Thyroid gland (tissue), 4 donors: ENCODE measurements around the gene SV2A. TPM values are rescaled to one million over a fixed set of nuclear protein-coding genes. Genes with fewer than 3 reads are reported as not detected.
"Not testable (repeated sequence)": the region's sequence is repeated elsewhere in the genome, so short reads cannot be mapped to it uniquely, and the experiment has no call there.

Source experiments
- DNase-seq, 2 donors: peaks; one replicate each; pipeline ENCODE4 v3.0.0-alpha.2; 2019
- H3K27ac ChIP-seq, 3 donors: fragments of 200-600 bp; sonication (generic); 1 replicate in 2 of 3; 2 replicates in 1 of 3; pipeline ENCODE4 v1.5.1; 2016 to 2019; ENCODE audit warnings: mild to moderate bottlenecking in 1 of 3, moderate library complexity in 1 of 3
- H3K27me3 ChIP-seq: fragments of 200-600 bp; sonication (generic); one replicate; pipeline ENCODE4 v1.5.1; 2019
- H3K36me3 ChIP-seq, 2 donors: fragments of 200-600 bp; sonication (generic); one replicate each; pipeline ENCODE4 v1.5.1; 2016 to 2019
- H3K4me1 ChIP-seq, 2 donors: fragments of 200-600 bp; sonication (generic); one replicate each; pipeline ENCODE4 v1.5.1; 2017 to 2019
- H3K4me3 ChIP-seq, 3 donors: fragments of 200-600 bp; sonication (generic); replicated peaks in 1 of 3; 1 replicate in 2 of 3; 2 replicates in 1 of 3; pipeline ENCODE4 v1.5.1; 2016; ENCODE audit warnings: mild to moderate bottlenecking in 1 of 3
- H3K9me3 ChIP-seq: fragments of 200-600 bp; sonication (generic); one replicate; pipeline ENCODE4 v1.5.1; 2017
- CTCF ChIP-seq, 6 experiments: fragments of 200-600 bp in 3 of 6; fragments of 450-650 bp in 3 of 6; sonication (generic) in 3 of 6; IDR thresholded peaks; one replicate each; pipeline ENCODE4 v1.5.1; 2016 to 2019; ENCODE audit warnings: antibody characterized with exemption in 6 of 6, mild to moderate bottlenecking in 2 of 6, inconsistent platforms in 1 of 6, moderate library complexity in 1 of 6
- POLR2A ChIP-seq, 2 donors: fragments of 450-650 bp; IDR thresholded peaks; one replicate each; pipeline ENCODE4 v1.6.1; 2017; ENCODE audit warnings: antibody characterized with exemption in 2 of 2, mild to moderate bottlenecking in 2 of 2, moderate library complexity in 1 of 2
- WGBS, 2 donors: methylation state at CpG; one replicate each; pipeline ENCODE4 v1.1.5; 2017; 5-methylcytosine and 5-hydroxymethylcytosine counted together
- intact Hi-C: fragments of 100-400 bp; cut with DNase I; formaldehyde crosslinking; loops from one replicate; pipeline ENCODE4 v1.15.1; 2023
- total RNA-seq, 4 donors: library from RNA; depleted of rRNA; stranded (reverse); fragments of >200 nt; gene quantifications; one replicate each; pipeline ENCODE4 v1.2.3, GENCODE V29; 2016

The SV2A gene
- total RNA-seq, 4 donors from 2014 or later, result 3.0 to 5.9 (median 4.0) TPM

DNA sequence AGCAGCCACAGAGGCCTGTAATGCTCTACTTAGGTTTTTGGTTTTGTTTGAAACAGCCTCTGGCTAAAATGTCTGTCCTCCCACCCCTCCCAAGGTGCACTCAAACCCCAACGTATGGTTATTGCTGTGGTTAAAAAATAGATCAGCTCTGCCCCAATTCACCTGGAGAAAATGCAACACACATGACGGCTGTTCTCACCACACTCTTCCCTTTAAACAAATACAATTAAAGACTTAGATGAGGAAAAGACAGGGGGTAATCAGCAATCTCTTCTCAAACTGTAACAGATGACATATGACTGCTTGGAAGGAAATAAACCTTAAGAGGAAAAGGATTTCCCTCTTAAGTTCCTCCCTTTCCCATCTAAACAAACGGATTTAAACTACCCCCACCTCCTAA lies 25.2 kb upstream of the SV2A start:
- Histone ChIP-seq H3K9me3 (no peaks in the 10 kb centered on the region), H3K4me1 (peaks cover 6 to 15% of the 10 kb centered on the region in 2 donors), H3K36me3 (peaks cover 34 to 43% of the 10 kb centered on the region in 2 donors), H3K27me3 (no peaks in the 10 kb centered on the region), H3K27ac (no peak overlapping the region), H3K4me3 (no peak overlapping the region)
- 70 to 77% methylated on average over 3 of the region's 3 CpGs for WGBS, 2 donors
- no peak for DNase-seq
- TF ChIP-seq CTCF (IDR thresholded peaks at IDR 0.05), result no peak
- TF ChIP-seq POLR2A (IDR thresholded peaks at IDR 0.05), result no peak
- intact Hi-C loops, result no loop called here

DNA sequence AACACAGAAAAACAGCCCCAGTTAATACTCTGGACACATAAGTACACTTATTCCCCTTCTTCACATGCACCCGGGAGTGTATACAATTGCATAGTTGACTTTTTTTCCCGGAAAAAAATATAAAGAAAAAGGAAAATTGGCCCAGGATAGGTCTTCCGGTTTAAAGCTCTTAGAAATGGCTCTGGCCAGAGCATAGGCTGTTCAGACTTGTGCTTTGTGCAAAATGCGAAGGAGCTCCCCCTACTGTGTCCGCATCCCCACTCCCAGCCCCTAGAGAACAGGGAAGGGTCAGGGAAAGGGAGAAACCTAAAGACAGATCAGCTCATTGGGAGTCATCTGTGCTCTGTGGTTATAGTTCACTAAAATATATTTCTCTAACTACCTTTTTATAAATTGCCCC lies 24.6 kb upstream of the SV2A start:
- H3K36me3 ChIP-seq, result peaks cover 32 to 36% of the 10 kb centered on the region in 2 donors
- TF ChIP-seq POLR2A (IDR thresholded peaks at IDR 0.05), result no peak
- peak in 1 of 6 experiments; percentile 15 for TF ChIP-seq CTCF (IDR thresholded peaks at IDR 0.05)
- no peaks in the 10 kb centered on the region for H3K27me3 ChIP-seq
- H3K9me3 ChIP-seq, result no peaks in the 10 kb centered on the region
- no peak overlapping the region for H3K27ac ChIP-seq
- no peak for DNase-seq
- 30 to 36% methylated on average over 5 of the region's 5 CpGs for WGBS, 2 donors
- intact Hi-C loops, result no loop called here
- peaks cover 9 to 21% of the 10 kb centered on the region in 2 donors for H3K4me1 ChIP-seq
- no peak overlapping the region for H3K4me3 ChIP-seq

GRCh38 chr1:149940427-149940826 lies 22.8 kb upstream of the SV2A start:
- H3K4me1 ChIP-seq, result peaks cover 13 to 27% of the 10 kb centered on the region in 2 donors
- intact Hi-C loops, result no loop called here
- H3K4me3 ChIP-seq, result no peak overlapping the region

GRCh38 chr1:149938668-149939003 lies 21.0 kb upstream of the SV2A start:
- H3K4me3 ChIP-seq, DNase-seq, H3K36me3 ChIP-seq, intact Hi-C loops, H3K27me3 ChIP-seq, H3K9me3 ChIP-seq: not testable (repeated sequence)
- Histone ChIP-seq H3K4me1 (peaks cover 13 to 27% of the 10 kb centered on the region in 2 donors), H3K27ac (peak overlapping the region; percentile 76 to 79 (median 76))
- 64 to 78% methylated on average over 13 of the region's 13 CpGs for WGBS, 2 donors

More at GRCh38 chr1:149940427-149940826, 22.8 kb upstream of the SV2A start:
- 83 to 89% methylated on average over 3 of the region's 3 CpGs for WGBS, 2 donors
- Histone ChIP-seq H3K9me3 (no peaks in the 10 kb centered on the region), H3K36me3 (peaks cover 16 to 18% of the 10 kb centered on the region in 2 donors), H3K27ac (no peak overlapping the region), H3K27me3 (no peaks in the 10 kb centered on the region)
- no peak for DNase-seq
- TF ChIP-seq CTCF (IDR thresholded peaks at IDR 0.05) (no peak), POLR2A (IDR thresholded peaks at IDR 0.05) (no peak)

GRCh38 chr1:149937759-149938158 lies 20.1 kb upstream of the SV2A start:
- Histone ChIP-seq H3K36me3 (no peaks in the 10 kb centered on the region), H3K27me3 (no peaks in the 10 kb centered on the region), H3K27ac (no peak overlapping the region), H3K4me3 (no peak overlapping the region), H3K9me3 (no peaks in the 10 kb centered on the region), H3K4me1 (peaks cover 13 to 27% of the 10 kb centered on the region in 2 donors)
- intact Hi-C loops, result no loop called here
- TF ChIP-seq POLR2A (IDR thresholded peaks at IDR 0.05) (no peak), CTCF (IDR thresholded peaks at IDR 0.05) (no peak)
- DNase-seq, result no peak
